Erythroblast (primary cell): ENCODE data around the gene PLA2G5.

Source experiments
- GATA1 ChIP-seq: IDR thresholded peaks from 2 replicates; pipeline ENCODE4 v1.6.1; 2011; ENCODE audit warnings: low read depth, mild to moderate bottlenecking, control low read depth, low read length, moderate library complexity
- POLR2A ChIP-seq: IDR thresholded peaks from 2 replicates; pipeline ENCODE4 v1.6.1; 2011; ENCODE audit warnings: mild to moderate bottlenecking, low read length

DNA sequence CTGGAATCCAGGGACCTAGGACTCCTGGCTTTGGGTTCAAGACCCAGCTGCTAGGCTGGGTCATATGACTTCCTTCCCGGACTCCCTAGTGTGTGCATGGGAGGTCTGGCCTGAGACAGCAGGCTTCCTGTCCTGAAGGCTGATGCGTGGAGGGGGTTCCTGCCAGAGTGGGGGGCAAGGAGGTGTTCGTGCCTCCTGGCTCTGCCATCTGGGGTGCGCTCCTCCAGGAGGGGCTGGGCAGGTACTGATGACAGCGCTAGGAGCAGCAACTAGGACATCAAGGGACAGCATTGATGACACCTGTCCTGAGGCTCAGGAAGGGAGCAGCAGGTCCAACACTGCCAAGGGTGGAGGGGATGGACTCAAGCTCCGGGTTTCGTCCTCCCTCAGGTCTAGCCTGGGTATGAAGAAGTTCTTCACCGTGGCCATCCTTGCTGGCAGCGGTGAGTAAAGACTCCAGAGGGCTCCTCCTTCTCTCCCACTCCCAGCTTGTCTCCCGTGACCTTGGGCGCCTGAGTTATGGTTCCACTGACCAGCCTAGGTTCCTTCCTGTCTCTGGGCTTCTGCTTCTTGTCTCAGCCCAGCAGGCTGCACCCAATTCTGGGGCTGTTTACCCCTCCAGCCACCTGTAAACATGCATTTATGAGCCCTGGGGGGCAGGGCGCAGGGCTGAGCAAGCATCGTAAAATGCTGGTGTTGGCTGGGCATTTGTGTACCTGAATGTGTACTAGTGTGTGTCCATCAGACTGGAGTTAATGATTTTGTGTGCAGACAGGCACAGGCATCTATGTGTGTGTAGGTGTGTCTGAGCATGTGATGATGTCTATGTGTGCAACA lies 70.0 kb downstream of the PLA2G5 start:
- no peak for TF ChIP-seq POLR2A
- TF ChIP-seq GATA1, result no peak
